ENCODE results near the gene DBN1.
A peak's percentile ranks its signal among the peaks of the same experiment; 100 is the strongest.
"Not testable (repeated sequence)": the region's sequence is repeated elsewhere in the genome, so short reads cannot be mapped to it uniquely, and the experiment has no call there.

The DBN1 gene

GRCh38 chr5:177429248-177430040 lies 44.0 kb downstream of the DBN1 start:
- DNase-seq (ENCODE audit: low read depth in 2 of 2), result peak; percentile 66

GRCh38 chr5:177428574-177429217 lies 44.7 kb downstream of the DBN1 start:
- no peak for DNase-seq (ENCODE audit: low read depth in 2 of 2)

- no peak for DNase-seq (ENCODE audit: low read depth in 2 of 2)
These were observed 45.4 kb downstream of the DBN1 start for GRCh38 chr5:177427919-177428573.

GRCh38 chr5:177427211-177427822 lies 46.1 kb downstream of the DBN1 start:
- no peak for DNase-seq (ENCODE audit: low read depth in 2 of 2)

- DNase-seq (ENCODE audit: low read depth in 2 of 2), result peak in 1 of 2 donors; percentile 39
These were observed 46.7 kb downstream of the DBN1 start, which contains the start of gene GRK6 for GRCh38 chr5:177426566-177427210. TSS of gene GRK6 (plus strand) at chr5:177426676. CDS start at chr5:177426846, 170 bp downstream.

- DNase-seq (ENCODE audit: low read depth in 2 of 2), result peak; percentile 97 to 99
These were observed 47.5 kb downstream of the DBN1 start for GRCh38 chr5:177425801-177426565.

- no peak for DNase-seq (ENCODE audit: low read depth in 2 of 2)
These were observed 48.1 kb downstream of the DBN1 start for GRCh38 chr5:177425196-177425800.

- no peak for DNase-seq (ENCODE audit: low read depth in 2 of 2)
These were observed 49.8 kb downstream of the DBN1 start for GRCh38 chr5:177423671-177424070.

GRCh38 chr5:177421062-177421798 lies 52.2 kb downstream of the DBN1 start:
- DNase-seq (ENCODE audit: low read depth in 2 of 2), result no peak

- not testable (repeated sequence) for DNase-seq (ENCODE audit: low read depth in 2 of 2)
These were observed 53.0 kb downstream of the DBN1 start for GRCh38 chr5:177420472-177420871.

- no peak for DNase-seq (ENCODE audit: low read depth in 2 of 2)
These were observed 54.4 kb downstream of the DBN1 start for GRCh38 chr5:177419046-177419445.

GRCh38 chr5:177417081-177417480 lies 56.4 kb downstream of the DBN1 start:
- not testable (repeated sequence) for DNase-seq (ENCODE audit: low read depth in 2 of 2)

- DNase-seq (ENCODE audit: low read depth in 2 of 2), result no peak
These were observed 59.0 kb downstream of the DBN1 start for GRCh38 chr5:177414481-177414880.

- DNase-seq (ENCODE audit: low read depth in 2 of 2), result no peak
These were observed 60.7 kb downstream of the DBN1 start for GRCh38 chr5:177412603-177413233.

GRCh38 chr5:177410575-177410974 lies 62.9 kb downstream of the DBN1 start:
- DNase-seq (ENCODE audit: low read depth in 2 of 2), result no peak

GRCh38 chr5:177409043-177409801 lies 64.2 kb downstream of the DBN1 start, which contains the start of gene F12:
TSS of gene F12 (minus strand) at chr5:177409564. CDS start at chr5:177409527, 37 bp downstream.
- no peak for DNase-seq (ENCODE audit: low read depth in 2 of 2)

All from stimulated activated CD8-positive, alpha-beta memory T cell treated with anti-CD3 and anti-CD28 coated beads, Interleukin-2, amount 100 ng/mL, for 1 hour (primary cell).